PFSK-1 (cell line): Measurements from ENCODE around the gene TMEM116.
A peak's percentile ranks its signal among the peaks of the same experiment; 100 is the strongest.

Source experiments
- FOXP2 ChIP-seq: optimal IDR thresholded peaks from 2 replicates; pipeline ENCODE3; 2011; ENCODE audit warnings: borderline replicate concordance, control low read depth, inconsistent platforms; ENCODE audit not compliant: insufficient read depth; ENCODE audit errors: extremely low read length, extremely low read depth
- POLR2AphosphoS5 ChIP-seq: IDR thresholded peaks from 2 replicates; pipeline ENCODE4 v1.6.1; 2012; ENCODE audit warnings: low read depth, mild to moderate bottlenecking, control low read depth, low read length, moderate library complexity
- REST ChIP-seq, 2 experiments: IDR thresholded peaks; 2 replicates each; pipeline versions ENCODE4 v1.6.1 to v1.8.0; 2011 to 2012; ENCODE audit warnings: low read depth in 2 of 2, low read length in 2 of 2, control low read depth in 1 of 2, inconsistent platforms in 1 of 2, mild to moderate bottlenecking in 1 of 2, moderate library complexity in 1 of 2; ENCODE audit not compliant: insufficient read depth in 1 of 2
- SIN3A ChIP-seq: IDR thresholded peaks from 2 replicates; pipeline ENCODE4 v1.6.1; 2012; ENCODE audit warnings: mild to moderate bottlenecking, low read length, moderate library complexity, borderline replicate concordance; ENCODE audit not compliant: insufficient read depth
- TAF1 ChIP-seq: IDR thresholded peaks from 2 replicates; pipeline ENCODE4 v1.6.1; 2012; ENCODE audit warnings: low read length, control low read depth, borderline replicate concordance; ENCODE audit not compliant: insufficient read depth

GRCh38 chr12:112013601-112014402 lies 837 bp upstream of the TMEM116 start:
- TF ChIP-seq TAF1 (no peak), POLR2AphosphoS5 (peak; percentile 25; the same call in 1 of the 2 replicates), REST (IDR thresholded peaks at IDR 0.05; ENCODE audit: insufficient read depth in 1 of 2, low read depth in 2 of 2, low read length in 2 of 2) (no peak), SIN3A (no peak), FOXP2 (no peak)
